Measurements from ENCODE around the gene WHAMM. TPM values are rescaled to one million over a fixed set of nuclear protein-coding genes. Genes with fewer than 3 reads are reported as not detected.

The WHAMM gene
- total and polyA plus RNA-seq, 7 donors = 9.9 to 30.8 (median 19.4) TPM

DNA sequence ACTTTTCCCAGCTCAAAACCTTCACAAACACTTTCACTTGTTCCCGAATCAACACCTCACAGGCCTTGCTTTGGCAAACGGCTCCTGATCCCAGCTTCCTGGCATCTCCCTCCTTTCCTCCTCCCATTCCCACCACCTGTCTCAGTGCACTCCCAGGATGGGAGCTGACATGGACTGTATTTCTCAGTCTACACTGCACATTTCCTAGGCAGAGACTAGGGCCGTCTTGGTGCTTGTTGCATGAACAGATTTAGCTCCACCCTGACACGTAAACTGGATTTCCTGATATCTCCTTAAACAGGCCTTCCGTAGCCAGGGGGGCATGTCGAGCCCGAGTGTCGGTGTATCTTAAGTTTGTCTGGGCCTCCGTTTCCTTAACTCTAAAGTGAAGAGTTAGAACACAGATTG lies 790 bp upstream of the WHAMM start:
- no peak for DNase-seq
- WGBS, 3 donors = 24 to 52% (median 35%) methylated on average over 9 of the region's 9 CpGs
- peak in 3 of 4 donors; percentile 12 to 25 (median 25) for ATAC-seq
- Histone ChIP-seq H3K4me3 (peak overlapping the region; percentile 92), H3K27me3 (ENCODE audit: insufficient read depth in 3 of 3, low read length in 2 of 3) (no peaks in the 10 kb centered on the region), H3K4me1 (peaks cover 49% of the 10 kb centered on the region), H3K27ac (peak overlapping the region; percentile 100), H3K9me3 (no peaks in the 10 kb centered on the region), H3K36me3 (ENCODE audit: insufficient read depth in 1 of 2, low read depth in 1 of 2) (peaks cover 0 to 9% of the 10 kb centered on the region in 2 donors)
- no peak for TF ChIP-seq CTCF (IDR thresholded peaks at IDR 0.05)
- intact Hi-C loops (cut with DNase I) = no loop called here

DNA sequence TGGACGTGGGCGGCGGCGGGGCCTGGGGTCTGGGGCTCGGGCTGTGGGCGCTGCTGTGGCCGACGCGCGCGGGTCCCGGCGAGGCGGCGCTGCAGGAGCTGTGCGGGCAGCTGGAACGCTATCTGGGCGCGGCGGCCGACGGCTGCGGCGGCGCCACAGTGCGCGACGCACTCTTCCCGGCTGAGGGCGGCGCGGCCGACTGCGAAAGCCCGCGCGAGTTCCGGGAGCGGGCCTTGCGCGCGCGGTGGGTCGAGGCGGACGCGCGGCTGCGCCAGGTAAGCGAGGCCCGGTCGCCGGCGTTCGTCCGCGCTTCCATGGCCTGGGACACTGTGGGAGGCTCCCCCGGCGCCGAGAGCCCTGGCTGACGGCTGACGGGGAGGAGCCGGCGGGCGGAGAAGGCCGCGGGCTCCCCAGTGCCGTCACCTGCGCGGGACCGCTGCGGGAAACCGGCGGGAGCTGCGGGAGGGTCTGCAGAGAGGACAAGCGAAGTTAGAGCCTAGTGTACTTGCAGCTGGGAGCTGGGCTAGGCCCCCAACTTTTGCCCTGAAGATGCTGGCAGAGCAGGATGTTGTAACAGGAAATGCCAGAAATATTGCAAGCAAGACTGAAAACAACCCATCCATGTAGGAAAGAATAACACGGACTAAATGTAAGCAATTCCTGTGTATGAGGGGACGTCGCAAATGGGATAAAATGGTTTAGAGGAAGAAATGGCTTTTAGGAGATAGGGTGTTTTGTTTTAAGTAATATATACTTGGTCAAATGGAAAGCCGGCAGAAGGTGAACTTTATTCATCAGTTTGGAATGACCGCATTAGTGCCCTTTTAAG lies 847 bp downstream of the WHAMM start:
- Histone ChIP-seq H3K4me1 (peaks cover 53% of the 10 kb centered on the region), H3K4me3 (peak overlapping the region; percentile 92), H3K27ac (peak overlapping the region; percentile 100), H3K9me3 (no peaks in the 10 kb centered on the region), H3K27me3 (ENCODE audit: insufficient read depth in 3 of 3, low read length in 2 of 3) (no peaks in the 10 kb centered on the region), H3K36me3 (ENCODE audit: insufficient read depth in 1 of 2, low read depth in 1 of 2) (peaks cover 0 to 25% of the 10 kb centered on the region in 2 donors)
- DNase-seq (peak in 1 of 2 donors; percentile 66), ATAC-seq (peak in 2 of 4 donors; percentile 0 to 1)
- 0 to 1% (median 0%) methylated on average over 53 to 81 of the region's 81 CpGs for WGBS, 3 donors
- intact Hi-C loops (cut with DNase I) = loop anchor here in 1 of 2 donors (1.0 kb wide), 1 partner anchor 60 kb away; no protein-coding TSS in a partner anchor
- no peak for TF ChIP-seq CTCF (IDR thresholded peaks at IDR 0.05)

DNA sequence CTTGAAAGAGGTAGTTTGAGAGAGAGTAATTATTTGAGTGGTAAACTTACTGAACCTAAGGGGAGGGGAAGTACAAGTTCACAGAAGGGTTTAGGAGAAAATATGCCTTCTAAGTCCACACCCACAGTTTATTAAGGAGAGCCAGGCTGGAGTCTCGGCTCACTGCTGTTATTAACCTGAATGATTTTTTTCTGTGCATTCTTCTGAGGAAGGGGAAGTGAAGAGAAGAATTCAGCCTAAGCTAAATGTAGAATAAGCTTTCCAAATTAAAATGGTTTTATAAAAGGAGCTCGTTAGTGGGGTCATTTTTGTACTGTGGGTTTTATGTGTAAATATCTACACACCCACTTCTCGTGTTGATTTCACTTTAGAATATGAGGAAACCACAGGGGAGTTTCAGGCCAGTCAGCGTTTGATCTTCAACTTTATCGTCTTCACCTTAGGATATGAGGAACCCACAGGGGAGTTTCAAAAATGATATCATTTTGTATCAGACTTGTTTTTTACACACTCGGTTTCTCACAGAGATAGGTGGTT lies 1.5 kb downstream of the WHAMM start:
- no peaks in the 10 kb centered on the region for H3K27me3 ChIP-seq (ENCODE audit: insufficient read depth in 3 of 3, low read length in 2 of 3)
- no peak for ATAC-seq
- no peaks in the 10 kb centered on the region for H3K9me3 ChIP-seq
- peak overlapping the region; percentile 92 for H3K4me3 ChIP-seq
- WGBS, 3 donors = 1 to 5% (median 1%) methylated on average over 6 of the region's 6 CpGs
- peaks cover 57% of the 10 kb centered on the region for H3K4me1 ChIP-seq
- no peak for TF ChIP-seq CTCF (IDR thresholded peaks at IDR 0.05)
- H3K27ac ChIP-seq = peak overlapping the region; percentile 100
- no peak for DNase-seq
- peaks cover 0 to 32% of the 10 kb centered on the region in 2 donors for H3K36me3 ChIP-seq (ENCODE audit: insufficient read depth in 1 of 2, low read depth in 1 of 2)
- intact Hi-C loops (cut with DNase I) = loop anchor here in 1 of 2 donors (1.0 kb wide), 1 partner anchor 61 kb away; no protein-coding TSS in a partner anchor

- DNase-seq (no peak), ATAC-seq (no peak)
- 63 to 71% (median 68%) methylated on average over 4 of the region's 4 CpGs for WGBS, 3 donors
- Histone ChIP-seq H3K27me3 (ENCODE audit: insufficient read depth in 3 of 3, low read length in 2 of 3) (no peaks in the 10 kb centered on the region), H3K4me1 (peaks cover 44% of the 10 kb centered on the region), H3K4me3 (no peak overlapping the region), H3K27ac (peak overlapping the region; percentile 100), H3K9me3 (no peaks in the 10 kb centered on the region), H3K36me3 (ENCODE audit: insufficient read depth in 1 of 2, low read depth in 1 of 2) (peaks cover 6 to 52% of the 10 kb centered on the region in 2 donors)
- no peak for TF ChIP-seq CTCF (IDR thresholded peaks at IDR 0.05)
- intact Hi-C loops (cut with DNase I) = no loop called here
Measured at GRCh38 chr15:82812994-82813393, 3.6 kb downstream of the WHAMM start.

Measured in psoas muscle (tissue), 8 donors.